Adipocyte (in vitro differentiated cells): Measurements from ENCODE around the gene DHRSX.

Experiments
- DNase-seq: peaks from one replicate; pipeline ENCODE4 v3.0.0-alpha.2; 2015; ENCODE audit warnings: low read depth
- H3K27me3 ChIP-seq: replicated peaks from 2 replicates; pipeline ENCODE4 v1.7.0; 2013; ENCODE audit warnings: mild to moderate bottlenecking, low read length, moderate library complexity; ENCODE audit not compliant: control insufficient read depth, insufficient read depth
- H3K36me3 ChIP-seq: 2 replicates; pipeline ENCODE4 v1.7.0; 2013; ENCODE audit warnings: low read length, mild to moderate bottlenecking, moderate library complexity; ENCODE audit not compliant: control insufficient read depth, insufficient read depth, severe bottlenecking
- H3K4me1 ChIP-seq: 2 replicates; pipeline ENCODE4 v1.7.0; 2013; ENCODE audit warnings: mild to moderate bottlenecking, low read length, moderate library complexity; ENCODE audit not compliant: control insufficient read depth, insufficient read depth
- H3K4me3 ChIP-seq: 2 replicates; pipeline ENCODE4 v1.7.0; 2013; ENCODE audit warnings: mild to moderate bottlenecking, low read length, moderate library complexity
- H3K9ac ChIP-seq: 2 replicates; pipeline ENCODE4 v1.7.0; 2013; ENCODE audit warnings: mild to moderate bottlenecking, low read length, moderate library complexity
- H3K9me3 ChIP-seq: 2 replicates; pipeline ENCODE4 v1.7.0; 2013; ENCODE audit warnings: mild to moderate bottlenecking, low read length, moderate library complexity; ENCODE audit not compliant: control insufficient read depth

DHRSX gene

GRCh38 chrX:2449135-2449886 lies 51.5 kb downstream of the DHRSX start:
- Histone ChIP-seq H3K4me3 (no peak overlapping the region), H3K9ac (no peak overlapping the region), H3K4me1 (peaks cover 5% of the 10 kb centered on the region), H3K36me3 (no peaks in the 10 kb centered on the region), H3K27me3 (no peaks in the 10 kb centered on the region), H3K9me3 (no peaks in the 10 kb centered on the region)
- no peak for DNase-seq

- Histone ChIP-seq H3K9ac (no peak overlapping the region), H3K36me3 (peaks cover 4% of the 10 kb centered on the region), H3K4me3 (no peak overlapping the region), H3K9me3 (no peaks in the 10 kb centered on the region), H3K27me3 (no peaks in the 10 kb centered on the region), H3K4me1 (peaks cover 5% of the 10 kb centered on the region)
- DNase-seq, result no peak
Observed at GRCh38 chrX:2447484-2447883, 53.3 kb downstream of the DHRSX start.

- no peaks in the 10 kb centered on the region for H3K27me3 ChIP-seq
- peaks cover 4% of the 10 kb centered on the region for H3K36me3 ChIP-seq
- no peaks in the 10 kb centered on the region for H3K9me3 ChIP-seq
- H3K4me1 ChIP-seq, result peaks cover 5% of the 10 kb centered on the region
- no peak overlapping the region for H3K9ac ChIP-seq
- no peak for DNase-seq
- no peak overlapping the region for H3K4me3 ChIP-seq
Observed at GRCh38 chrX:2446815-2447214, 54.0 kb downstream of the DHRSX start.

- Histone ChIP-seq H3K36me3 (peaks cover 4% of the 10 kb centered on the region), H3K9ac (no peak overlapping the region), H3K4me3 (no peak overlapping the region), H3K9me3 (no peaks in the 10 kb centered on the region), H3K27me3 (no peaks in the 10 kb centered on the region), H3K4me1 (no peaks in the 10 kb centered on the region)
- no peak for DNase-seq
Observed at GRCh38 chrX:2445662-2446623, 54.8 kb downstream of the DHRSX start.

GRCh38 chrX:2442694-2443093 lies 58.1 kb downstream of the DHRSX start:
- no peaks in the 10 kb centered on the region for H3K27me3 ChIP-seq
- H3K9me3 ChIP-seq, result no peaks in the 10 kb centered on the region
- no peak for DNase-seq
- H3K9ac ChIP-seq, result no peak overlapping the region
- peaks cover 14% of the 10 kb centered on the region for H3K36me3 ChIP-seq
- no peaks in the 10 kb centered on the region for H3K4me1 ChIP-seq
- no peak overlapping the region for H3K4me3 ChIP-seq

- no peaks in the 10 kb centered on the region for H3K27me3 ChIP-seq
- no peak overlapping the region for H3K9ac ChIP-seq
- no peaks in the 10 kb centered on the region for H3K4me1 ChIP-seq
- H3K9me3 ChIP-seq, result no peaks in the 10 kb centered on the region
- no peak overlapping the region for H3K4me3 ChIP-seq
- H3K36me3 ChIP-seq, result peaks cover 14% of the 10 kb centered on the region
- no peak for DNase-seq
Observed at GRCh38 chrX:2441466-2441865, 59.3 kb downstream of the DHRSX start.

- Histone ChIP-seq H3K36me3 (peaks cover 14% of the 10 kb centered on the region), H3K27me3 (no peaks in the 10 kb centered on the region), H3K9ac (no peak overlapping the region), H3K4me1 (no peaks in the 10 kb centered on the region), H3K4me3 (no peak overlapping the region), H3K9me3 (no peaks in the 10 kb centered on the region)
- DNase-seq, result no peak
Observed at GRCh38 chrX:2439613-2440012, 61.2 kb downstream of the DHRSX start.

GRCh38 chrX:2435465-2435864 lies 65.3 kb downstream of the DHRSX start:
- H3K27me3 ChIP-seq, result no peaks in the 10 kb centered on the region
- no peak overlapping the region for H3K4me3 ChIP-seq
- no peaks in the 10 kb centered on the region for H3K4me1 ChIP-seq
- H3K36me3 ChIP-seq, result peaks cover 8% of the 10 kb centered on the region
- DNase-seq, result no peak
- no peak overlapping the region for H3K9ac ChIP-seq
- no peaks in the 10 kb centered on the region for H3K9me3 ChIP-seq

- Histone ChIP-seq H3K27me3 (no peaks in the 10 kb centered on the region), H3K9ac (no peak overlapping the region), H3K4me1 (no peaks in the 10 kb centered on the region), H3K36me3 (peaks cover 6% of the 10 kb centered on the region), H3K9me3 (no peaks in the 10 kb centered on the region), H3K4me3 (no peak overlapping the region)
- no peak for DNase-seq
Observed at GRCh38 chrX:2434270-2435163, 66.3 kb downstream of the DHRSX start.

GRCh38 chrX:2432298-2432863 lies 68.4 kb downstream of the DHRSX start:
- DNase-seq, result no peak
- no peaks in the 10 kb centered on the region for H3K27me3 ChIP-seq
- no peaks in the 10 kb centered on the region for H3K9me3 ChIP-seq
- H3K4me3 ChIP-seq, result no peak overlapping the region
- H3K36me3 ChIP-seq, result peaks cover 2% of the 10 kb centered on the region
- H3K4me1 ChIP-seq, result no peaks in the 10 kb centered on the region
- no peak overlapping the region for H3K9ac ChIP-seq
